KMS-11 (cell line): Measurements from ENCODE around the gene STXBP5.

ENCODE experiments used
- H2AFZ ChIP-seq: fragments of 200-600 bp; sonication (generic); 2 replicates; pipeline ENCODE4 v1.6.1; 2016; ENCODE audit warnings: antibody characterized with exemption, mixed run types, low read depth
- H3K27ac ChIP-seq: fragments of 200-600 bp; sonication (generic); 2 replicates; pipeline ENCODE4 v1.6.1; 2016; ENCODE audit warnings: mild to moderate bottlenecking, mixed run types
- H3K27me3 ChIP-seq: fragments of 200-600 bp; sonication (generic); 2 replicates; pipeline ENCODE4 v1.6.1; 2017; ENCODE audit warnings: mild to moderate bottlenecking, low read depth, mixed run types, moderate library complexity; ENCODE audit not compliant: insufficient read depth
- H3K36me3 ChIP-seq: fragments of 200-600 bp; sonication (generic); 2 replicates; pipeline ENCODE4 v1.6.1; 2017; ENCODE audit warnings: mild to moderate bottlenecking, mixed run types; ENCODE audit not compliant: insufficient read depth
- H3K4me1 ChIP-seq: fragments of 200-600 bp; sonication (generic); 2 replicates; pipeline ENCODE4 v1.6.1; 2016; ENCODE audit warnings: mild to moderate bottlenecking, low read depth, mixed run types; ENCODE audit not compliant: poor library complexity, severe bottlenecking
- H3K4me2 ChIP-seq: fragments of 200-600 bp; sonication (generic); 2 replicates; pipeline ENCODE4 v1.7.0; 2016; ENCODE audit warnings: mild to moderate bottlenecking, mixed run types
- H3K4me3 ChIP-seq: fragments of 200-600 bp; sonication (generic); IDR thresholded peaks from 2 replicates; pipeline ENCODE4 v1.6.1; 2017; ENCODE audit warnings: low read depth, low read length, mixed read lengths; ENCODE audit not compliant: insufficient read depth
- H3K79me2 ChIP-seq: fragments of 200-600 bp; sonication (generic); 2 replicates; pipeline ENCODE4 v1.6.1; 2016; ENCODE audit warnings: low read depth, mixed run types; ENCODE audit not compliant: insufficient read depth
- H3K9ac ChIP-seq: fragments of 200-600 bp; sonication (generic); 2 replicates; pipeline ENCODE4 v1.6.1; 2016; ENCODE audit warnings: mild to moderate bottlenecking, mixed run types
- H4K20me1 ChIP-seq: fragments of 200-600 bp; sonication (generic); 2 replicates; pipeline ENCODE4 v1.6.1; 2016; ENCODE audit warnings: mild to moderate bottlenecking, mixed run types; ENCODE audit not compliant: insufficient read depth
- CTCF ChIP-seq: fragments of 200-600 bp; sonication (generic); conservative IDR thresholded peaks from 2 replicates; pipeline ENCODE4 v1.6.1; 2017; ENCODE audit warnings: low read depth, mild to moderate bottlenecking, antibody characterized with exemption, low read length, moderate library complexity, mixed read lengths

Gene STXBP5

GRCh38 chr6:147203311-147204059 lies 732 bp upstream of the STXBP5 start:
- no peaks in the 10 kb centered on the region for H3K27me3 ChIP-seq
- H3K4me1 ChIP-seq: peaks cover 26% of the 10 kb centered on the region
- H3K36me3 ChIP-seq: no peaks in the 10 kb centered on the region
- H3K27ac ChIP-seq: peak overlapping the region; percentile 79
- H3K4me2 ChIP-seq: peak overlapping the region; percentile 76
- H3K9ac ChIP-seq: peak overlapping the region; percentile 68; the same call in 1 of the 2 replicates
- peak overlapping the region; percentile 40 for H3K4me3 ChIP-seq
- peaks cover 29% of the 10 kb centered on the region; the same call in 1 of the 2 replicates for H3K79me2 ChIP-seq
- H4K20me1 ChIP-seq: no peaks in the 10 kb centered on the region
- TF ChIP-seq CTCF: no peak
- peak overlapping the region; percentile 98 for H2AFZ ChIP-seq

- Histone ChIP-seq H3K4me2 (peak overlapping the region; percentile 84), H3K79me2 (peaks cover 29% of the 10 kb centered on the region; the same call in 1 of the 2 replicates), H3K9ac (peak overlapping the region; percentile 72; the same call in 1 of the 2 replicates), H3K4me3 (no peak overlapping the region), H4K20me1 (no peaks in the 10 kb centered on the region), H2AFZ (peak overlapping the region; percentile 74), H3K27me3 (no peaks in the 10 kb centered on the region), H3K36me3 (no peaks in the 10 kb centered on the region), H3K27ac (peak overlapping the region; percentile 79; the same call in 1 of the 2 replicates), H3K4me1 (peaks cover 26% of the 10 kb centered on the region)
- no peak for TF ChIP-seq CTCF
Observed at GRCh38 chr6:147204843-147205311, 660 bp downstream of the STXBP5 start.

- no peaks in the 10 kb centered on the region; the same call in 1 of the 2 replicates for H4K20me1 ChIP-seq
- peak overlapping the region; percentile 84 for H3K4me2 ChIP-seq
- H3K79me2 ChIP-seq: peaks cover 29% of the 10 kb centered on the region; the same call in 1 of the 2 replicates
- no peak for TF ChIP-seq CTCF
- no peak overlapping the region for H3K9ac ChIP-seq
- no peak overlapping the region for H2AFZ ChIP-seq
- H3K4me3 ChIP-seq: no peak overlapping the region
- peak overlapping the region; percentile 3; the same call in 1 of the 2 replicates for H3K27ac ChIP-seq
- no peaks in the 10 kb centered on the region for H3K27me3 ChIP-seq
- H3K36me3 ChIP-seq: no peaks in the 10 kb centered on the region
- H3K4me1 ChIP-seq: peaks cover 26% of the 10 kb centered on the region
Observed at GRCh38 chr6:147205690-147206600, 1.7 kb downstream of the STXBP5 start.

GRCh38 chr6:147207351-147207750 lies 3.1 kb downstream of the STXBP5 start:
- Histone ChIP-seq H3K79me2 (peaks cover 29% of the 10 kb centered on the region; the same call in 1 of the 2 replicates), H3K36me3 (no peaks in the 10 kb centered on the region), H3K9ac (no peak overlapping the region), H3K4me2 (no peak overlapping the region), H2AFZ (no peak overlapping the region), H3K4me1 (peaks cover 20% of the 10 kb centered on the region), H3K27me3 (no peaks in the 10 kb centered on the region), H4K20me1 (no peaks in the 10 kb centered on the region; the same call in 1 of the 2 replicates), H3K4me3 (no peak overlapping the region), H3K27ac (no peak overlapping the region)
- no peak for TF ChIP-seq CTCF
